ENCODE measurements around the gene TUSC1.
"Not testable (repeated sequence)": the region's sequence is repeated elsewhere in the genome, so short reads cannot be mapped to it uniquely, and the experiment has no call there.

TUSC1 gene

GRCh38 chr9:25678147-25678666 lies at the start of gene TUSC1:
Gene TUSC1 (minus strand): TSS chr9:25678444. CDS start chr9:25678312, 132 bp downstream.
- DNase-seq (ENCODE audit: low read depth in 2 of 2), result no peak

GRCh38 chr9:25726871-25727410 lies 48.7 kb upstream of the TUSC1 start:
- no peak for DNase-seq (ENCODE audit: low read depth in 2 of 2)

GRCh38 chr9:25724424-25724823 lies 46.2 kb upstream of the TUSC1 start:
- no peak for DNase-seq (ENCODE audit: low read depth in 2 of 2)

- DNase-seq (ENCODE audit: low read depth in 2 of 2), result no peak
Measured at GRCh38 chr9:25716220-25716872, 38.1 kb upstream of the TUSC1 start.

GRCh38 chr9:25709941-25710340 lies 31.7 kb upstream of the TUSC1 start:
- no peak for DNase-seq (ENCODE audit: low read depth in 2 of 2)

- no peak for DNase-seq (ENCODE audit: low read depth in 2 of 2)
Measured at GRCh38 chr9:25704800-25705199, 26.6 kb upstream of the TUSC1 start.

- DNase-seq (ENCODE audit: low read depth in 2 of 2), result no peak
Measured at GRCh38 chr9:25703701-25704357, 25.6 kb upstream of the TUSC1 start.

- no peak for DNase-seq (ENCODE audit: low read depth in 2 of 2)
Measured at GRCh38 chr9:25702536-25702935, 24.3 kb upstream of the TUSC1 start.

GRCh38 chr9:25700899-25701298 lies 22.7 kb upstream of the TUSC1 start:
- not testable (repeated sequence) for DNase-seq (ENCODE audit: low read depth in 2 of 2)

- no peak for DNase-seq (ENCODE audit: low read depth in 2 of 2)
Measured at GRCh38 chr9:25700430-25700829, 22.2 kb upstream of the TUSC1 start.

- DNase-seq (ENCODE audit: low read depth in 2 of 2), result no peak
Measured at GRCh38 chr9:25691786-25692185, 13.5 kb upstream of the TUSC1 start.

- no peak for DNase-seq (ENCODE audit: low read depth in 2 of 2)
Measured at GRCh38 chr9:25684321-25684720, 6.1 kb upstream of the TUSC1 start.

GRCh38 chr9:25681266-25681665 lies 3.0 kb upstream of the TUSC1 start:
- DNase-seq (ENCODE audit: low read depth in 2 of 2), result no peak

- no peak for DNase-seq (ENCODE audit: low read depth in 2 of 2)
Measured at GRCh38 chr9:25678846-25679360, 659 bp upstream of the TUSC1 start.

- DNase-seq (ENCODE audit: low read depth in 2 of 2), result no peak
Measured at GRCh38 chr9:25677301-25678146, 720 bp downstream of the TUSC1 start.

GRCh38 chr9:25675858-25676257 lies 2.4 kb downstream of the TUSC1 start:
- not testable (repeated sequence) for DNase-seq (ENCODE audit: low read depth in 2 of 2)

- no peak for DNase-seq (ENCODE audit: low read depth in 2 of 2)
Measured at GRCh38 chr9:25658571-25658970, 19.7 kb downstream of the TUSC1 start.

- no peak for DNase-seq (ENCODE audit: low read depth in 2 of 2)
Measured at GRCh38 chr9:25654417-25654816, 23.8 kb downstream of the TUSC1 start.

GRCh38 chr9:25648116-25648515 lies 30.1 kb downstream of the TUSC1 start:
- DNase-seq (ENCODE audit: low read depth in 2 of 2), result no peak

GRCh38 chr9:25636026-25636425 lies 42.2 kb downstream of the TUSC1 start:
- DNase-seq (ENCODE audit: low read depth in 2 of 2), result no peak

GRCh38 chr9:25629231-25629630 lies 49.0 kb downstream of the TUSC1 start:
- no peak for DNase-seq (ENCODE audit: low read depth in 2 of 2)

Data from stimulated activated CD8-positive, alpha-beta memory T cell treated with anti-CD3 and anti-CD28 coated beads, Interleukin-15, amount 100 ng/mL, for 48 hours (primary cell).